Skeletal muscle cell (primary cell): Measurements from ENCODE around the gene CADM2.

Source experiments
- DNase-seq: peaks from one replicate; pipeline ENCODE4 v3.0.0-alpha.2; 2010; ENCODE audit warnings: low read depth
- H3K4me3 ChIP-seq: 2 replicates; pipeline ENCODE4 v1.5.1; 2011; ENCODE audit warnings: low read depth, mild to moderate bottlenecking, control low read depth, low read length, moderate library complexity

Gene CADM2

DNA sequence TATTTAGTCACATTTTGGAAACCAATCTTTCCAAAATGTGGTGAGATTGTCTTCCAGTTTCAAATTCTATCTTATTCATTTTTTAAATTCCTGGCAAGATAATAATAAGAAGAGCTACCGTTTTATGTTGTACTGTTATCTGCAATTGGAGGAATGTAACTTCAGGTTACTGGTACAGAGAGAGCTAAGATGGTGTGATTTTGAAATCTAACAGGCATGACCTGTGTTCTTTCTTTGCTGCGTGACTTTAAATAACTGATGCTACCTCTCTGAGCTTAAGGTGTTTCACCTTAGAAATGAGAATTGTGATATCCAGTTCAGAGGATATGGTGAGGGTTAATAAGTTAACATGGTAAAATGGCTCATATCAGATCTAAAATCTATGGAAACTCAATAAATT is 21.7 kb downstream of the CADM2 start:
- DNase-seq = no peak
- no peak overlapping the region for H3K4me3 ChIP-seq

- no peak for DNase-seq
These were observed 24.7 kb downstream of the CADM2 start for GRCh38 chr3:84983490-84983889.

DNA sequence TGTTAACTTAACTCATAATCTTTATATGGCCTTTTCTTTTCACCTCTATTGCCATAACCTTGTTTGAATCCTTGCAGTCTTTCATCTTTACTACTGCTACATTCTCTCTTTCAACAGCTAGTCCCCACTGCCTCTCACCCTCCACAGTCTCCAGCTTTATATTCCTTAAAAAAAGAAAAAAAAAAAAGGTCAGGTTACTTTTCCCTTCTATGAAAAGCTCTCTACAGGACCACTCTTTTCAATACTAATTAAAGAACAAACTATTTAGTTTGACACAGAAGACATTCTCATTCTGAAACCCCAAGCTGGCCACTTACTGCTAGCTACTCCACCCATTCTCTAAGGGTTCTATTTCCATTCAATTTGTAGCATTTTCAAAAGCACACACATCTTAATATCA is 25.6 kb downstream of the CADM2 start:
- no peak for DNase-seq
- H3K4me3 ChIP-seq = no peak overlapping the region

More at GRCh38 chr3:84983490-84983889, 24.7 kb downstream of the CADM2 start:
- H3K4me3 ChIP-seq = no peak overlapping the region

DNA sequence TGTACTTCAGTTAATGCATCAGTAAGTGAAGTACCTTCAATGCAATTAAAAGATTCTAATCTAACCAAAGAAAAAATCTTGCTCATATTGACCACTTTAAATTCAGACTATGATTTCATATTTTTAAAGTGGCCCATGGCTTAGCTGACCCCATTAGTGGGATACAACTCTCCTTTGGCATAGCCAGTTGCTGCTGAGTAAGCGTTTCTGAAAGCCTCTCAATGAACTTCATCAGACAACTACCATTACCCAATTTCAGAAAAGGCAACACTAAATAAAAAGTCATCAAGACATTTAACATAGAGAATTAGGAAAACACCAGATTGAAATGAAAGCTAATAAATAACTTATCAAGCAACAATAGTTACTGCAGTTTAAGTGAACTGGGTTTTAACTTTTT is 27.0 kb downstream of the CADM2 start:
- DNase-seq = no peak
- H3K4me3 ChIP-seq = no peak overlapping the region

DNA sequence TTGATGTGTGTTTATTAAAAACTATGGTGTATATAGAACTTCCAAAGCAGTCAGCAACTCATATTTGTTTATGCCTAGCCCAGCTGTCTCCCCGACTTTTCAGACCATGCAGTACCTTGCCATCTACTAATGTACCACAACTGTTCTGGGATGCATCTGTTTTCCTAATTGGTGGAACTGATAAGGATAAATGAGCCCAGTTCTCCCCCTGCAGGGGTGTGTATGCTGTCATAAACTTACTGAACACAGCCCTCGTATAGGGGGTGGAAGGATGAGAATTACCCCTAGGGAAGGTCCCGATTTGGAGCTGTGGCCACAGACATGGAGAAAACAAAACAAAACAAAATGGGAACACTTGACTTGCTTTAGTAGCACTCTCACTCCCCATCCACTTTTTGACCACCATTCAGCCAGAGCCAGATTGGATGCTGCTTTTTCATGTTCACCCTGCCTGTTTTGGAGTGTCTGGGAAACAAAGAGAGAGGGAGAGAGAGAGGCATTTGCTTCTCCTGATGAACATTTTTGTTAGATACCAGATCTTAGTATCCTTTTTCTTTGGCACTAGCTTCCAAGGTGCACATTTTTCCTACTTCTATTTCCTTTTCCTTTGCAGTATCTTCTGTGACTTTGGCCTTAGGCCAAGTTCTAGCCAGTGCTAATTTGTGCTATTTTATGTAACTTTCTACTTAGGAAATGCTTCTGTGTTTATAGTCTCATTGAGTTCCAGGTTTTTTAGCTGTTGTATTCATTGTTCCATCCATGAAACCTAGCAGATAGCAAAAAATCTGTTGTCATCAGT is 29.1 kb downstream of the CADM2 start:
- no peak overlapping the region for H3K4me3 ChIP-seq
- no peak for DNase-seq

GRCh38 chr3:84989102-84989501 is 30.3 kb downstream of the CADM2 start:
- H3K4me3 ChIP-seq = no peak overlapping the region
- DNase-seq = no peak

DNA sequence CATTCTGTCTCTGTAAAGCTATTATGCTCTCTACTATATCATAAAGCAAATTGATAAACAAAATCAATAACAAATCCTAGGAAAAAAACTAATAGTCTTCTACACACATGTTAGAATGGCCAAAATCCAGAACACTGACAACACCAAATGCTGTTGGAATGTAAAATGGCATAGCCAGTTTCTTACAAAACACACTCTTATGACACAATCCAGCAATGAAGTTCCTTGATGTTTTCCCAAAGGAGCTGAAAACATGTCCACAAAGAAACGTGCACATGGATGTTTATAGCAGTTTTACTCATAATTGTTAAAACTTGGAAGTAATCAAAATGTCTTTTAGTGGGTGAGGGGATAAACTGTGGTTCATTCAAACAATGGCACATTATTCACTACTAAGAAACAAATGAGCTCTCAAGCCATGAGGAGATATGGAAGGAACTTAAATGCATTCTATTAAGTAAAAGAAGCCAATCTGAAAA is 32.7 kb downstream of the CADM2 start:
- H3K4me3 ChIP-seq = no peak overlapping the region
- no peak for DNase-seq

- H3K4me3 ChIP-seq = no peak overlapping the region
- no peak for DNase-seq
These were observed 35.2 kb downstream of the CADM2 start for GRCh38 chr3:84993956-84994355.

DNA sequence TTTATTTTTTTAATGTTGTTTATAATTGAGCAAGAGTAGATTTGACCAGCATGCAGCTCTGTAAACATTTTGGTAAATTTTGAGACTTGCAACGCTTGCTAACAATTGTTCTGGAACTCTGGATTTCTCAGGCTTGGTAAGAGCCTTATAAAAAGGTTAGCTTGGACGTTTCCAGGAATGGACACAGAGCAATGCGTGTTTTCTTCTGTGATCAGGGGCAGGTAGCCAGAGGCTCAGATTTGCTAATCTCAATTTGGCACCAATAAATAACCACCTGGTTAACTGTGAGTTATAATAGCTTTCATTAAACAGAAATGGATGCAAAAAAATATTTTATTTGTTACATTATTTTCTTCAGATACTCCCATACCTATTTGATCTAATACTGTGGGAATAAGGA is 39.8 kb downstream of the CADM2 start:
- DNase-seq = no peak
- no peak overlapping the region for H3K4me3 ChIP-seq

- no peak overlapping the region for H3K4me3 ChIP-seq
- no peak for DNase-seq
These were observed 44.7 kb downstream of the CADM2 start for GRCh38 chr3:85003479-85003878.

DNA sequence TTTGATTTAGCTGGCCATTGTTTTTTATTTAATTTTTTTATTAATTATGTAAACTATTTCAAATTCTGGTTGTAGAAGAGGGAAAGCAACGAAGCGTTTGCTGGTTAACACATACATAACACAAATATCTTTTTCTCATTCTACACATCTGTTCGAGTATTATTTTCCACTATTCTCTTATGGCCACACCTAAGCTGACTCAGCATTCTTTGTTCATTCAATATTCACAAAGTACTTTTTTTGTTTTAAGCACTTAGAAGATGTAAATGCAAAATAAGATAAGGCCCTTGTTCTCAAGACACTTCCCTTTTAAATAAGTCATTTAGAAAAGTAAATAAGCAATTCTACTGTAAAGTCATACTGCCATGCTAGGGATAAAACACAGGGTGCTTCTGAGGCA is 45.4 kb downstream of the CADM2 start:
- H3K4me3 ChIP-seq = no peak overlapping the region
- no peak for DNase-seq

DNA sequence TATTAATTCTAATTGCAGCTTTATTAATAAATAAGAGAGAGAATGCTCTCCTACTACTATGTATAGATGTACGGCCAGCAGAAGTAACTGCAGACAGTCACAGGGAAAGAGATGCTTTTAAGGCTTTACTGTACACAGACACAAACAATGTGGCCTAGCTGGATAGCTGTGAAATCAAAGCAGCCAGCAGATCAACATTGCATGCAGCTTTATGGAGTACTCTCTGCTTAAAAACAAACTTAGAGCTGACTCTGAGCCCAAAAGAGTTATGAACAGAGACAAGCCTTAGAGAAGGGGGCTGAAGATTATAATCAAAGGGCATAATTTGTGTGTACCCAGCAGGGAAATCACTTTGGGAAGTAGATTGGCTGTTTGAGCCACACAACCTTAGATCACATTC is 47.2 kb downstream of the CADM2 start:
- DNase-seq = no peak
- H3K4me3 ChIP-seq = no peak overlapping the region

DNA sequence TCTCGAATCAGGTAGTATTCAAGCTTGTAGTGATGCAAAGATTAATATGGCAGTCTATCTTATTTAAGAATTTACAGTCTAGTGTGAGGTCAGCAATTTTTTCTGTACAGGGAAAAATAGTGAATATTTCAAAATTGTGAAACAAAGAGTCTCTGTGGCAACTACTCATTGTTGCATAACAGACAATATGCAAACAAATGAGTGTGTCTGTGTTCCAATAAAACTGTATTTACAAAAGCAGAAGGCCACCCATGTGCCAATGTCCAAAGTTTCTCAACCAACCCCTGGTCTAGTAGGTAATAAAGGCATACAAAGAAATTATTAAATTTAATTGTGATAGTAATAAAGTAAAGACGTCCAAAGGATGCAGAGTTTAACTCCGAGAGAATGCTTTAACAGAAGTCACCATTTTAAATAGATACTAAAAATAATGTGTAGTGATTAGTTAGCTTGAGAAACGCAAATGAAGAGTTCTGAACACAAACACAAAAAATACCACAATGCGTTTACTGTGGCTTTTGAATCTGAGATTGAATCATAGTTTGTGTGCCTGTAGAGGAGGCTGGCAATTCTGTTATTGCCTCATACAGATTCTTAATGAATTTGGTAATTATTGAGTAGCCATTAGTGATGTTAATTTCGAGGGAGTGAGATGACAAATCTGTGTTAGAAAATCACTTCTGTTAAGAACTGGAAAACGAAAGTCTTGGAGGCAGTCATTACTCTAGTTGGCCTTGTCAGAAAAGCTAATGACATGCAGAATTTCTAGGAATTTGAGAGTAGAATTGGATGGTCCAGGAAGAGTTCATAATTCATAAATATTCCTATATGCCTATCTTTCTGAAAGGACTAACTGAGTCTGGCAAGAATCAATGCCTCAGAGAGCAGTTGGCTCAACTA is 48.7 kb downstream of the CADM2 start:
- H3K4me3 ChIP-seq = no peak overlapping the region
- no peak for DNase-seq

DNA sequence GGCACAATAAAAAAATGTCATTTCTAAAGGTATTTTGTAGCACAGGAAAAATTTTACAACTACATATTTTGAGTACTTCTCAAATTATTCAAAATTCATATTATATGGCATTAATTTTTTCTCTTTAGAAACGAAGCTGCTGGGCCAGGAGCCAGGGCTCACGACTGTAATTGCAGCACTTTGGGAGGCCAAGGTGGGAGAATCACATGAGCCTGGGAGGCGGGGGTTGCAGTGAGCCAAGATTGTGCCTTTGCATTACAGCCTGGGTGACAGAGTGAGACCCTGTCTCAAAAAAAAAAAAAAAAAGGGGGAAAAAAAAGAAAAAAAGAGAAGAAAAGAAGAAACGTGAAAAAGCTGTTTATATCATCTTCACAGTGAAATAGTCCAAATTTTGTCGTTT is 62.0 kb downstream of the CADM2 start:
- H3K4me3 ChIP-seq = no peak overlapping the region
- no peak for DNase-seq

GRCh38 chr3:85030052-85030451 is 71.3 kb downstream of the CADM2 start:
- H3K4me3 ChIP-seq = no peak overlapping the region
- DNase-seq = no peak

DNA sequence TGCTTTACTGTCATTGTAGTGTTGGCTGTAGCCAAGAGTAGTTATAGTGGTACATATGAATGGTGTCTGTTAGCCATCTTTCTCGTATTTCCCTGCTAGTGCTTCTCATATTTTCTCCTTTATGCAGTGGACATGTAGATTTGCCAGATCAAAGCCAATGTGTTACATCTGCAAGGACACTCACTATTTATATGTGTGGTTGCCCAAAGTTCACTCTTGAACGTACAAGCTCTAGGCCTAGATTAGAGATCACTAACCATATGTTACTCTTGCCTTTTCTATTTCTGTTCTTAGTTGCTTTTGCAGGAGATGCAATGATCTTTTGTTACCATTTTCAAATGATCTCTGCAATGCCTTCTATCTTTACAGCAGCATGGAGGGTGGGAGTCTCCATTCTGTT is 78.4 kb downstream of the CADM2 start:
- no peak for DNase-seq
- no peak overlapping the region for H3K4me3 ChIP-seq

- H3K4me3 ChIP-seq = no peak overlapping the region
- DNase-seq = no peak
These were observed 82.2 kb downstream of the CADM2 start for GRCh38 chr3:85041001-85041400.

- no peak for DNase-seq
These were observed 82.8 kb downstream of the CADM2 start for GRCh38 chr3:85041562-85042055.

GRCh38 chr3:85050821-85051220 is 92.0 kb downstream of the CADM2 start:
- no peak for DNase-seq

More at GRCh38 chr3:85041562-85042055, 82.8 kb downstream of the CADM2 start:
- H3K4me3 ChIP-seq = no peak overlapping the region

GRCh38 chr3:85051786-85052185 is 93.0 kb downstream of the CADM2 start:
- no peak overlapping the region for H3K4me3 ChIP-seq
- DNase-seq = no peak

More at GRCh38 chr3:85050821-85051220, 92.0 kb downstream of the CADM2 start:
- H3K4me3 ChIP-seq = no peak overlapping the region
